GM21717 (cell line): ENCODE measurements around the gene WWC2.
"Not testable (repeated sequence)": the region's sequence is repeated elsewhere in the genome, so short reads cannot be mapped to it uniquely, and the experiment has no call there.

Experiments used
- ATAC-seq: cut with Tn5 transposase; IDR thresholded peaks from one replicate; pipeline ENCODE4 v1.9.1; 2021; ENCODE audit warnings: mild to moderate bottlenecking, moderate library complexity; ENCODE audit not compliant: unreplicated experiment

Gene WWC2

DNA sequence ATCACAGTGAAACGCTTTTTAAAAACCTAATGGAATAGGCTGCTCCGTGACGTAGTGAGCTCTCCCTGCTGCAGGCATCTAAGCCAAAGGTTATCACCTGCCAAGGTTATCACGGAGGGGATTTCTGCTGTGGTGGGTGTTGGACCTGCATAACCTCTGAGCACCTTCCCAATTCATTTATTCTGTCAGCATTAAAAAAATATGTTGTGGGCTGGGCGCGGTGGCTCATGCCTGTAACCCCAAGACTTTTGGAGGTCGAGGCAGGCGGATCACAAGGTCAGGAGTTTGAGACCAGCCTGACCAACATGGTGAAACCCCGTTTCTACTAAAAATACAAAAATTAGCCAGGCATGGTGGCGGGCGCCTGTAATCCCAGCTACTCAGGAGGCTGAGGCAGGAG is 225.0 kb downstream of the WWC2 start:
- not testable (repeated sequence) for ATAC-seq

DNA sequence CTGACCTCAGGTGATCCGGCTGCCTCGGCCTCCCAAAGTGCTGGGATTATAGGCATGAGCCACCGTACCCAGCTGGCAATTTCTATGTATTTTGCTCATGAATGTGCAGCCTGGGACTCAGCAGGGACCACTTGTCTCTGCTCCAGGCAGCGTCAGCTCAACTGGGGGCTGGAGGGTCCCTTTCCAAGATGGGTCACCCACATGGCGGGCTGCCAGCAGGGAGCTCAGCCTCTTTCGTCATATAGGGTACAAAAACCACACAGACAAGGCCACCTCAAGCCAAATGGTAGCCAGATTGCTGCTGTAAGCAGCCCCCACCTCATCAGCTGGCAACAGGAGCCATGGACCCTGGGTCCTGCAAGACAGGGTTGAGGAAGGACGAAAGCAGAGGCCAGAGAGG is 225.6 kb downstream of the WWC2 start:
- no peak for ATAC-seq

DNA sequence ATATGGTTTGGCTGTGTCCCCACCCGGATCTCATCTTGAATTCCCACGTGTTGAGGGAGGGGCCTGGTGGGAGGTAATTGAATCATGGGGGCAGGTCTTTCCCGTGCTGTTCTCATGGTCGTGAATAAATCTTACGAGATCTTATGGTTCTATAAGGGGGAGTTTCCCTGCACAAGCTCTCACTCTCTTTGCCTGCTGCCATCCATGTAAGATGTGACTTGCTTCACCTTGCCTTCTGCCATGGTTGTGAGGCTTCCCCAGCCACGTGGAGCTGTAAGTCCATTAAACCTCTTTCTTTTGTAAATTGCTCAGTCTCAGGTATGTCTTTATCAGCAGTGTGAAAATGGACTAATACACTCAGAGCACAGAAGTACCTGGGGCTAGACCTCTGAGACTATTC is 227.3 kb downstream of the WWC2 start:
- ATAC-seq = not testable (repeated sequence)

DNA sequence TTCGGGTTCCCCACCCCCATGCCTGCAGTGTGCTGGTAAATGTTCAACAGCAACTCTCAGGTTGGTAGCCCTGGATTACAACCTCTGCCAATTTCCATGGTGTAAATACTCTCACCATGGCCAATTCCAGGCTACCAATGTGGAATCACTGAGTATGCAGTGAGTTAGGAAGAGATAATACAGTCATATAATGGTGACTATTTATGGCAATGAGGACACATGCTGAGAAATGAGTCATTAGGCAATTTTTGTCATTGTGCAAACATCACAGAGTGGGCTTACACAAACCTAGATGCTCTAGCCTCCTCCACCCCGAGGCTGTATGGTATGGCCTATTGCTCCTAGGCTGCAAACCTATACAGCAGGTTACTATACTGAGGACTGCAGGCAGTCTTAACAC is 227.8 kb downstream of the WWC2 start:
- no peak for ATAC-seq

DNA sequence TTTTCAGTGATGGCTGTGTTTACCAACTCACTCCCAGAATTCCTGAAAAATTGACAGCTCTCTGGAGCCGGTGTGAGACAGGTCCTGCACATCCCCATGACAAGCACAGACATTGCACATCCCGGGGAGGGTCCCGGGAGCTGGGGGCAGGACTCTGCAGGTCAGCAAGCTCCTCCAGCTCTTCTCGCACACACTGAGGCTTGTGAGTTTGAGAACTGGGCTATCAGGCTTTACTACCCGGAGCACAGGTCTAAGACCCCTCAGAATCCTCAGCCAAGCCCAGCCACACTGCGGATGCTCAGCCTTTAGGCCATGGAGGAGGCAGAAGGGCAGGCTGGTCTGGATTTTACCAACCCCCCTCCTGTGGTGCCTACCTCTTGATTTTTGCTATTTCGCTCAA is 228.8 kb downstream of the WWC2 start:
- no peak for ATAC-seq

DNA sequence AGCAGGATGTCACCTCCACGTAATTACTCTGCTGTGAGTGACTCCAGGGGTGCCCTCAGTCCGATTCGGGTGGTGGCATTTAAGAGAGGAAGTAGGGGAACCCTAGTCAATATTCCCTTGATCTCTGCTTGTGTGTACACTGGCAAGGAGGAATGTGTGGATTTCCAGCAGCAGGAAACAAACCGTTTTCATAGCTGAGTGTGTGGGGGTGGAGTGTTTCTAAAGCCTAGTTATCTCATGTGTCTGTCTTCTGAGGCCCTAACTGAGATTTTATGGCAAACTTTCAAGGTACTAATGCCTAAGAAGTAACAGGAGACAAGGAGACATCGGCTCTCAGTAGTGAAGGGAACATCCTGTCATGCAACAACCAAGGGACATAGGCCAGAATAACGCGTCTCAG is 229.8 kb downstream of the WWC2 start:
- ATAC-seq = no peak

DNA sequence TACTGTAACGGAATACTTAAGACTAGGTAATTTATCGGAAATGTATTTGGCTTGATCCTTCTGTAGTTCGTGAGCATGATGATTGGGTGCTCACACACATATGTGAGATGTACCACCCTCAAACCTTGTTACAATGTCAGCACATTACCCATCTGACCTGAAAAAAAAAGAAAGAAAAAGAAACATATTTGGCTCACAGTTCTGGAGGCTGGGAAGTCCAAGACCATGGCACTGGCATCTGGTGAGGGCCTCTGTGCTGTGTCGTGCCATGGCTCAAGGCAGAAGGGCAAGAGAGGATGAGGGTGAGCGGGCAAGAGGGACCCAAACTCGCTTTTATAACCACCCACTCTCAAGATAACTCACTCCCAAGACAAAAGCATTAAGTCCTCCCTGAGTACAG is 230.2 kb downstream of the WWC2 start:
- ATAC-seq = no peak

DNA sequence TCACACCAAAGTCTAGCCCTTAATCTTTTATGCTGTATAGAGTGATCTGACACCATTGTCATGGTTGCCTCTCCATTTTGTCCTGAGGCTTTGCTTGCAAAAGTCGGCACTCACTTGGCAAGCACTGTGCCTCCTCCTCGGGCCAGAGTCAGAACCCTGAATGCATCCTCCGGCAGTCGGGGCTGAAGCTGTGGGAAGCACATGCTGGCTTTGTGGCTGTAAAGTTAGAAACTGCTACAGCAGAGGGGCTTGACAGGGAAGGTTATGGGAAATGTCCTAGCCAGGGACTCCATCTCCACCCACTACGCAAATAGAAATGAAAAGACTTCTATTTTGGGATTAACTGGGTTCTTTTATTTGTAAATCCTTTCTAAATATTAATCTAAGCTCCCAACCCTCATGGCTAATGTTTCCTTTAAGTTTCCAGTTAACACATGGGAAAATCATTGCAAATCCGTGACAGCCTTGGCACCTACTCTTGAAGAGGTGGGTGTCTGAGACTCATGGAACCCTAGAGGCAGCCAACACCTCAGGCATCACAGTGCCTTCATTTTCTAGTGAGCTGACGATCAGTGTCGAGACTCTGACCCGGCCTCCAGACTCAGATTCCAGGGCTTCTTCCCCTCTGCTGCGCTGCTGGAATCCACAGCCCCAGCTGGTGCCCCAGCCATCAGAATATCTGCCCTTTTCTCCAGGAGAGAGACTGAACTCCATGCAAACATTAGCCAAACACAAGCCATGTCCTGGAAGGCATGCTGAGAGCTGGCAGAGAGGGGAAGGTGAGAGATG is 231.1 kb downstream of the WWC2 start:
- no peak for ATAC-seq

DNA sequence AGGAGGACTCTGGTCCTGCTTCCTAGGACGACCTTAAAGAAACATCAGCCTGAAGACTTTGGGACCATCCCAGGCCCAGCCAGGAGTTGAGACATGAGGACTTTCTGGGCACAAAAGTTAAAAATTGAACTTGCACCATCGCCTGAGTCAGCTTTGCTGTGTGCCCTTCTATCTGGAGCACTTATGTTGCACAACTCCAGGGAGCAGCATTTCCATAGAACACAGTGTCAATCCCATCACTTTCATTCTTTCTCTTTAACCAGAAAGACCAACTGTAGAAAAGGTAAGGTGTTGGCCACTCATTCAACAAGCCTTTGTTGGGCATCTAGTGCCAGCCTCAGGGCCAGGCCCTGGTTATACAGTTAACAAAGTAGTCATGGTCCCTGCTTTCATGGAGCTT is 231.8 kb downstream of the WWC2 start:
- no peak for ATAC-seq

DNA sequence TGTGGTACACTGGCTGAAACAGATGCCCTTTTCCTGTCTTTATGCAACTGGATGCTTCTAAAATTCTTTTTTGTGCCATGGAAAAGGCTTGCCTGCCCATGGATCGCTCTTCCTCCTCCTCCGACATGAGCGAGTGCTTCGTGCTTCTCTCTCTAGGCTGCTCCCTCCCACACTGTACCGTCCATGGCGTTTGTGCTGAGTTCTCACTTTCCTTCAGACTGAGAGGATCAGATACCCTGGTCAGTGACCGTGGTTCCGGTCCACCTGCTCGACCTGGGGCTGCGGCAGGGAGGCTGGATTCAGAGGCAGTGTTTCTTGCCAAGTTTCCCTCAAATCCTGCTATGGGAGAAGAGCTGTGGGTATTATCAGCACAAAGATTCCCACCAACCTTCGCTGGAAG is 233.4 kb downstream of the WWC2 start:
- ATAC-seq = no peak

DNA sequence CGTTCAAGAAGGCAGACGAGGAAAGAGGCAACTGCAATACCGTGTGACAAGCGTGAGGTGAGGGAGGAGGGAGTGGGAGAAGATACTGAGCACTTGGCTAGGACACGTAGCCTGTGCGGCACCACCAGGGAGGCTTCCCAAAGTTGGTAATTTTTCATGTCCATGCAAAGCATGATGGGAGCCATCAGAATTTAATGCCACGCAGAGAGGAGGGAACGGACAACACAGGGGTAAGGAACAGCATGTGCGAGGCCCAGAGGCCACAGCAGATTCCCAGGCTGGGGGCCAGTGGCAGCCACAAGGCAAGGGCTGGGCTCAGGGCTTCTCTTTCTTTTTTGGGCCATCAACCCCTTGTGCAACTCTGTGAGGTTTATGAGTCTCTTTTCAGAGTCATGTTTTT is 234.1 kb downstream of the WWC2 start:
- no peak for ATAC-seq

DNA sequence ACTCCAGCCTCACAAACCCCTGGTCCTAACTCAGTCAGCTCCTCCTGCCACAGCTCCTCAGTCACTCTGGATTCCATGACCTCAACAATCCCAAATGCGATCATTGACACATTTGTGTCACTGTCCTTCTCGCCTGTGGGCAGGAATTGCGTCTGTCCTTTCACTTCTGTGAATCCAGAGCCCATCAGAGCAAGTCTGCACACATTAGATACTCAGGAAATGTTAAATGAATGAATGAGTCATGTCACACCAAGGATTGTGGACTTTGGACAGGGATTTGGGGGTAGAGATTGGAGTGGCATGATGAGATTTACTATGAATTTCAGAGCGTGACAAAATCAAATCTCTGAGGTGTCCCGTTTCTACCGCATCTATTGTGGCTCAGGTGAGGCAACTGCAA is 234.9 kb downstream of the WWC2 start:
- ATAC-seq = no peak

DNA sequence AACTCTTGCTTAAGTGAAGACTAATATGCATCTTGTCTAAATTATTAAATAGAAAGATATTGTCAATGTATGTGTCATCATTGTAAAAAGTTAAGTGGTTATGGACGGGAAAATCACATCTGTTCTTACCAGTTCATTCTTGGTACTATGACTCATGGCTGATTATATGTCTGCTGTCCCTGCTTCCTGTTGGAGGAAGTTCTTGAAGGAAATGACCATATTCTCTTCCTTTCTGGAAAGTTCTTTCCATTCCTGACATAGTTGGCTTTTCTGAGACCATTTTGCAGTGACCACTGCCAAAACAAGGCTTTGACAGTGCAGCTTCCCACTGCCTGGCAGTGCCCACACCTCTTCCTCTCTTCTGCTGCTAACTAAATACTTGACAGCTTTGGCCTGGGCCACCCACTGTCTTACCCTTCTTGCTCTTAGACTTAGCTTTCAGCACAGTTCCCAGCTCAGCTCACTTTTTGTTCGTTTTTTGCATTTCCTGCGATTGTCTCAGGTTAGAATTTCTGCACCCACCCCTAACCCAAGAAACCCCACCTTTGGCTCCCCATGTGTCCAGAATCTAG is 236.4 kb downstream of the WWC2 start:
- no peak for ATAC-seq

DNA sequence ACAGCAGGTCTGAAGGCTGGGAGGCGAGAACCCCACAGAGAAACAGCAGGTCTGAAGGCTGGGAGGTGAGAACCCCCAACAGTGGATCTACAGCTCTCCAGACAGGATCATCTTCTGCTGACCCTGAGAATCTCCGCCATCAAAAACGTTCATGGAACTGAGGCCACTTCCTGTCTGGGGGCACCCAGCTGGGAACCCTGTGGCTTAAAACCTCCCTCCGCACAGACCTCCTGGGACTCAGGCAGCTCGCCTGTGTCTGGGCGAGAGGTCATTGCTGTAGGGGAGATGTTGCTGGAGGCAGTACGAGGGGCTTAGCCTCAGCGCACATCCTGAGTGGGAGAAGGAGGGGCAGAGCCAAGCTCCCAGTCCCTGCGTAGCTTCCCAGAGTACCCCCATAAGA is 238.3 kb downstream of the WWC2 start:
- no peak for ATAC-seq

DNA sequence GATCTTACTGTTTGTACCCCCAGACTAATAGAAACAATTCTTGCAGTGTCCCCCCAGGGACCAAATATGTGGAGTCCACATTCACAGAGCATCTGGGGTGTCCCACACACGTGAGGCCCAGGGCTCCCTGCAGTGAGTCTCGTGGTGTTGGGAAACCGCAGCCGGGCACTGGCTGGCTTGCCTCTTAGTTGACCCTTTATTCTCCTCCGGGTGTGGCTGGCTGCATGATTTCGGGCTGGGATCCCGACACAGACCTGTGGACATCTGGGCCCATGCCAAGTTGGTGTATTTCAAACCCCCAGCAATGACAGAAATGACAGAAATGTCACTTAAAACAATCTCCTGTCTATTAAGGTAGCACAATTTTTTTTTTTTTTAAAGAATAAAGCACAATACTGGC is 238.8 kb downstream of the WWC2 start:
- ATAC-seq = no peak

DNA sequence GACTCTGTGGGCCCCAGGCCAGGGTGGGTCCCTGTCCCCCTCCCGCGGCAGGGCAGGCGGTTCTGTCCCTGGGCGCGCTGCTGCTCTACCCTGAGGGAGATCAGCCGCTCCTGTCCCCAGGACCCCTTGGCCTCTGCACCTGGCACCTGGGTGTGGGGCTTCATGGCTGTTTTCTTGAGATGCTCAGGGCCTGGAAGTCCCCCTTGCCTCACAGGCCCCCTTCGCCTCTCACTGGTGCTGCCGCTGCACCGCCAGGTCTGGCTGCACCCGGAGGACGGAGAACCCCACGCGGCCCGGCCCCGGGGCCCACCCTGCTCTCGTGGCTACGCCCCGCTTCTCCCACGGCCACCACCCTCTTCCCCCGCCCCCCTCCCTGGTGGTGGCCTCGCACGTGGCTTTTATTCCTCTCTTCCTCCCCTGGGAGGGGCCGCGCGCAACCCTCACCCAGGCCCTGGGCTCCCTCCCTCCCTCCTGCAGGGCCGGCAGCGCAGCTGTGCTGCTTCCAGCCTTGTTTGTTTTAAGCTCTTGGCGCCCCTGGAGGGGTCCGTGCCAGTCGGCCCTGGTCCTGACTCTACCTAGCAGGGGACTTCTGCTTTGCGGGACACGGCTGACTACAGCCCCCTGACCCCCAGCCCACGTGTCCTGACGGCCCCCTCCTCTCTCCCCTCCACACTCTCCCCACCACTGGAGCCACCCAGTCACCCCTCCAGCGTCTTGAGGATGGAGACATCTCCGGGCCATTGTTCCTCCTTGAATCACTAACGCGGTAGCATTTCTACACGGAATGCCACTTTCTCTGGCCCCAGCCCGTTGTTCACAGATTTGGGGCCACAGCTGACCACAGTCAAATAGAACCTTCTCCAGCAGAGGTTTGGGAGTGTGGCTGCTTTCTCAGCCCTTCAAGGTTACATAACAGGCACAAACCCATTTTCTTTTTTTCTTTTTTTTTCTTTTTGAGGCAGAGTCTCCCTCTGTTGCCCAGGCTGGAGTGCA is 243.8 kb downstream of the WWC2 start:
- ATAC-seq = no peak

DNA sequence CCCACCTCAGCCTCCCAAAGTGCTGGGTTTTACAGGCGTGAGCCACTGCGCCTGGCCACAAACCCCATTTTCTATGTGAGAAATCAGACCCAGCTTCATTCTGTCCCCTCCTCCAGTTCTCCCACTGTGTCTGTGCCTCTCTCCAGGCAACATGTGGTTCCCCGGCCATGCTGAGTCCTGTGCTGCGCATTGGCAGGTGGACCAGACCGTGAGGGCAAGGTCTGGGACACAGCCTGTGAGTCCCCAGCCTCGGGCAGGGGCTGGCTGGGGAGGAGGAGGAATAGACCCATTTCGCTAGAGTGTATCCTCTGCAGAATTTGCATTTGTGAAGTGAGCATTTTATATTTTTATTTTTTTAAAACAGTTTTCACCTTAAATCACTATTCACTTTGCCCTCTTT is 244.7 kb downstream of the WWC2 start:
- ATAC-seq = no peak

DNA sequence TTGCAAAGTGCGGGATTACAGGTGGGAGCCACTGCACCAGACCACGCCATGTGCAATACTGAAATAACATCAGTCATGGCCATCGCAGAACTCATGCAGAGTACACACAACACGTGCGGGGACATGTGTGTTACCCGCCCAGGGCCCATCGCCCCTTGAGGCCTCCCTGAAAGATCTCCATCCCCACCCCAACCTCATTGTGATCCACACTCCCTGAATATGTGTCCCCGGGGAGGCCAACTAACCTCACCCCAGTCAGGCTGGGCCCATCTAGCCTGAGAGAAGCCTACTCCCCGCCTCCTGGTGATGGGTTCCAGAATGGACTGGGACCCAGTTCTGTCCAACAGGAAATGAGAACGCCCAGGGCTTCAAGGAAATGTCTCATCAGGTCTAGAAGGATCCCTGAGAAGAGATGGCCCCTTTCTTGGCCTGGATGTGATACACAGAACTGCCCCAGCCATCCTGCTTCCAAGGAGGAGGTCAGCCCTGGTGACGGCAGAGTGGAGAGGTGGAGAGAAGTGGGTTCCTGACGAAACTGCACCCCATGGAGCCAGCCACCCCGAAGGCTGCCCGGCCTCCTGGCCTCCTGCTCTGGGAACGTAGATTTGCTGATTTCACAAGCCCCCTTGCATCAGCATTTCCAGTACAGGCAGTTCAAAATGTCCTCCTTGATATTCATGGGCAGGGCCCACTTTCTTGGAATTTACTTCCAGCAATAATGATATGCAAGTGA is 245.6 kb downstream of the WWC2 start:
- no peak for ATAC-seq

DNA sequence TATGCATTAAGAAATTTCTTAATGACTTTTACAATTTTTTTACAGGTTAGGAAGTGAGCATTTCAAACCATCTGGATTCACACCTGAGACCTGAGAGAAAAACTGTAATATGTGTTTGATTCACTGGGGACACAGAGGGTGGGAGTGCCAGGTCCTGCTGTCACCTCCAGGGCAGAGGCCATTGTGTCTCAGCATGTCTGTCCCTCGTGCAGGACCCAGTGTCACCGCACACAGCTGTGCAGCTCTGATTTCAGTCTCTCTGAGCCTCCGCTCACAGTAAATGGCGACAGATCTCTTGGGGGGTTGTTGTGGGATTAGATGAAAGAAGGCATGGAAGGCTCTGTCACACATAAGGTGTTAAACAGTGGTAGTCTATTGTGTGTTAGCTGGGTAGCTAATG is 246.2 kb downstream of the WWC2 start:
- ATAC-seq = no peak

DNA sequence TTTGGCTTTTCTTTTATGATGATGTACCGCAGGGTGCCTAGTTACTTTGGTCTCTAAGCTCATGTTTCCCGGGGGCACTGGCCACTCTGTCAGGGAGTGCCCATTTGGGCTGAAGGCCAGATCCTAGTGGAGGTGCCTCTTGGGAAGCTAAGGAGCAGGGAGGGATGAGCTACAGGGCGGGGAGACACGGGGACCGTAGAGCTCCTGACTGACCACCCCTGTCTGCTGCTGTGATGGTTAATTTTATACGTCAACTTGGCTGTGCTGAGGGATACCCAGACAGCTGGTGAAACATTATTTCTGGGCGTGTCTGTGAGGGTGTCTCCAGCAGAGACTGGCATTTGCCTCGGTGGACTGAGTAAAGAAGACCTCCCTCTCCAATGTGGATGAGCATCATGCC is 248.1 kb downstream of the WWC2 start:
- ATAC-seq = no peak

DNA sequence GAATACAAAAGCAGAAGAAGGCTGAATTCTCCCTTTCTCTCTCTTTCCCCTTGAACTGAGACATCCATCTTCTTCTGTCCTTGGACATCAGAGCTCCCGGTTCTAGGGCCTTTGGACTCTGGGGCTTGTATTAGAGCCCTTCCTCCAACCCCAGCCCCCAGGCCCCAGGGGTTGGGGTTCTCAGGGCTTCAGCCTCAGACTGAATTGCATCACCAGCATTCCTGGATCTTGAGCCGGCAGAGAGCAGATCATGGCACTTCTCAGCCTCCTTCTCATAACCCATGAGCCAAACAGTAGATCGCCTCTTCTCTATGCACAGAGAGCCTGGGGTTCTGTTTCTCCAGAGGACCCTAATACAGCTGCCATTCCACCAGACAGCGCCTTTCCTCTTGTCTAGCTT is 248.5 kb downstream of the WWC2 start:
- ATAC-seq = no peak
